A673 (cell line): ENCODE results near the gene NEURL1B. TPM values are rescaled to one million over a fixed set of nuclear protein-coding genes. Genes with fewer than 3 reads are reported as not detected.
"Not testable (repeated sequence)": the region's sequence is repeated elsewhere in the genome, so short reads cannot be mapped to it uniquely, and the experiment has no call there.

Experiments used
- BruUV-seq: library from RNA; stranded (reverse); fragments of 400-500 nt; replicated peaks from 2 replicates; lab custom pipeline; 2021; lab: Mats Ljungman, UMichigan
- CTCF ChIA-PET: fragments of 300-600 bp; sonication (Branson Sonifier 250); formaldehyde crosslinking; loops from one replicate; lab custom pipeline; 2022; ENCODE audit warnings: antibody characterized with exemption; lab: Charles Lee
- POLR2A ChIA-PET: fragments of 300-600 bp; sonication (Branson Sonifier 250); formaldehyde crosslinking; loops from one replicate; lab custom pipeline; 2022; ENCODE audit warnings: antibody characterized with exemption; ENCODE audit not compliant: low non-redundant PET; lab: Charles Lee
- DNase-seq: peaks from one replicate; pipeline ENCODE4 v3.0.0-alpha.2; 2015; ENCODE audit warnings: low spot score
- H3K27ac ChIP-seq: fragments of 200-600 bp; sonication (generic); 2 replicates; pipeline ENCODE4 v1.5.1; 2016; ENCODE audit warnings: mixed run types, low read depth, mild to moderate bottlenecking, mixed read lengths, antibody characterized with exemption, low read length; ENCODE audit not compliant: poor library complexity, severe bottlenecking
- H3K27me3 ChIP-seq: fragments of 200-600 bp; sonication (generic); replicated peaks from 2 replicates; pipeline ENCODE4 v1.6.1; 2017; ENCODE audit warnings: mixed run types, low read depth, mild to moderate bottlenecking, mixed read lengths, antibody characterized with exemption, low read length; ENCODE audit not compliant: insufficient read depth, poor library complexity
- H3K36me3 ChIP-seq: fragments of 200-600 bp; sonication (generic); 2 replicates; pipeline ENCODE4 v1.6.1; 2016; ENCODE audit warnings: mixed run types, mild to moderate bottlenecking, mixed read lengths, antibody characterized with exemption, low read length; ENCODE audit not compliant: insufficient read depth, poor library complexity, severe bottlenecking
- H3K4me1 ChIP-seq: fragments of 200-600 bp; sonication (generic); 2 replicates; pipeline ENCODE4 v1.6.1; 2017; ENCODE audit warnings: mixed run types, mild to moderate bottlenecking, mixed read lengths, antibody characterized with exemption, low read length; ENCODE audit not compliant: insufficient read depth, poor library complexity, severe bottlenecking
- H3K4me3 ChIP-seq: fragments of 200-600 bp; sonication (generic); 2 replicates; pipeline ENCODE4 v1.5.1; 2016; ENCODE audit warnings: low read depth, mixed run types, mild to moderate bottlenecking, mixed read lengths, low read length; ENCODE audit not compliant: poor library complexity, severe bottlenecking
- H3K9me3 ChIP-seq: fragments of 200-600 bp; sonication (generic); 2 replicates; pipeline ENCODE4 v1.6.1; 2016; ENCODE audit warnings: mixed run types, low read depth, mild to moderate bottlenecking, mixed read lengths, antibody characterized with exemption, low read length; ENCODE audit not compliant: poor library complexity, severe bottlenecking
- CTCF ChIP-seq: fragments of 300-800, 200-600 bp; sonication (generic); conservative IDR thresholded peaks from 2 replicates; pipeline ENCODE4 v1.5.1; 2017; ENCODE audit warnings: low read depth, mild to moderate bottlenecking, antibody characterized with exemption, low read length, moderate library complexity, mixed read lengths
- EZH2 ChIP-seq: fragments of 200-600 bp; sonication (generic); IDR thresholded peaks from 2 replicates; pipeline ENCODE4 v1.6.1; 2017; ENCODE audit warnings: borderline replicate concordance, low read depth, mild to moderate bottlenecking, mixed read lengths, antibody characterized with exemption, low read length; ENCODE audit not compliant: poor library complexity, severe bottlenecking
- intact Hi-C: fragments of 100-400 bp; cut with micrococcal nuclease; formaldehyde crosslinking; loops from one replicate; pipeline ENCODE4 v1.10.0; 2022; ENCODE audit not compliant: unreplicated experiment
- total RNA-seq: library from RNA; stranded (reverse); gene quantifications from 2 replicates; pipeline ENCODE4 v1.2.3, GENCODE V29; 2021

Gene NEURL1B
- total RNA-seq, 1 experiment from 2014 or later: 5.1 TPM

- H3K27me3 ChIP-seq: no peaks in the 10 kb centered on the region
- H3K36me3 ChIP-seq: no peaks in the 10 kb centered on the region
- no TSS peak for BruUV-seq
- DNase-seq: no peak
- ChIA-PET CTCF (no interaction called here), POLR2A (no interaction called here)
- TF ChIP-seq EZH2 (no peak), CTCF (no peak)
- H3K27ac ChIP-seq: no peak overlapping the region
- H3K4me3 ChIP-seq: no peak overlapping the region
- H3K4me1 ChIP-seq: no peaks in the 10 kb centered on the region
- no peaks in the 10 kb centered on the region for H3K9me3 ChIP-seq
- intact Hi-C loops: no loop called here
Observed at GRCh38 chr5:172600571-172600970, 40.5 kb upstream of the NEURL1B start.

GRCh38 chr5:172601576-172601975 is 39.5 kb upstream of the NEURL1B start:
- H3K27ac ChIP-seq, H3K27me3 ChIP-seq, BruUV-seq, intact Hi-C loops, H3K4me1 ChIP-seq, H3K9me3 ChIP-seq, H3K36me3 ChIP-seq, H3K4me3 ChIP-seq, DNase-seq, CTCF ChIA-PET, POLR2A ChIA-PET: not testable (repeated sequence)

GRCh38 chr5:172602783-172603231 is 38.3 kb upstream of the NEURL1B start:
- H3K27me3 ChIP-seq: peaks cover 4% of the 10 kb centered on the region
- TF ChIP-seq EZH2 (no peak), CTCF (no peak)
- ChIA-PET CTCF (no interaction called here), POLR2A (no interaction called here)
- H3K9me3 ChIP-seq: no peaks in the 10 kb centered on the region
- DNase-seq: no peak
- H3K4me1 ChIP-seq: no peaks in the 10 kb centered on the region
- no peak overlapping the region for H3K4me3 ChIP-seq
- intact Hi-C loops: no loop called here
- no TSS peak for BruUV-seq
- H3K27ac ChIP-seq: no peak overlapping the region
- no peaks in the 10 kb centered on the region for H3K36me3 ChIP-seq

- ChIA-PET CTCF (no interaction called here), POLR2A (no interaction called here)
- BruUV-seq: no TSS peak
- H3K4me3 ChIP-seq: no peak overlapping the region
- H3K27ac ChIP-seq: no peak overlapping the region
- no peaks in the 10 kb centered on the region for H3K4me1 ChIP-seq
- no peaks in the 10 kb centered on the region for H3K36me3 ChIP-seq
- TF ChIP-seq CTCF (no peak), EZH2 (no peak)
- H3K9me3 ChIP-seq: no peaks in the 10 kb centered on the region
- intact Hi-C loops: no loop called here
- H3K27me3 ChIP-seq: peaks cover 4% of the 10 kb centered on the region
- no peak for DNase-seq
Observed at GRCh38 chr5:172603251-172603806, 37.7 kb upstream of the NEURL1B start.
